Loucy (cell line): ENCODE measurements around the gene TIGD7.

Source experiments
- H2AFZ ChIP-seq: fragments of 200-600 bp; sonication (generic); 2 replicates; pipeline ENCODE4 v1.6.0; 2016; ENCODE audit warnings: antibody characterized with exemption, mild to moderate bottlenecking, low read length, moderate library complexity
- H3F3A ChIP-seq: fragments of 200-600 bp; 2 replicates; pipeline ENCODE4 v1.6.0; 2016; ENCODE audit warnings: antibody characterized with exemption, low read depth, mild to moderate bottlenecking
- H3K27me3 ChIP-seq: fragments of 200-600 bp; sonication (generic); 2 replicates; pipeline ENCODE4 v1.6.1; 2014; ENCODE audit warnings: low read length, mild to moderate bottlenecking; ENCODE audit not compliant: insufficient read depth, poor library complexity, severe bottlenecking
- H3K36me3 ChIP-seq: fragments of 200-600 bp; sonication (generic); 2 replicates; pipeline ENCODE4 v1.6.1; 2016; ENCODE audit warnings: low read length; ENCODE audit not compliant: insufficient read depth
- H3K4me1 ChIP-seq: fragments of 200-600 bp; sonication (generic); 2 replicates; pipeline ENCODE4 v1.5.1; 2014; ENCODE audit warnings: low read length, mild to moderate bottlenecking; ENCODE audit not compliant: insufficient read depth, poor library complexity, severe bottlenecking
- H3K4me2 ChIP-seq: fragments of 200-600 bp; sonication (generic); 2 replicates; pipeline ENCODE4 v1.6.0; 2014; ENCODE audit warnings: antibody characterized with exemption, low read length, low read depth, mild to moderate bottlenecking; ENCODE audit not compliant: poor library complexity, severe bottlenecking
- H3K4me3 ChIP-seq: fragments of 200-600 bp; sonication (generic); 2 replicates; pipeline ENCODE4 v1.5.1; 2014; ENCODE audit warnings: low read length, mild to moderate bottlenecking, mixed read lengths; ENCODE audit not compliant: poor library complexity, severe bottlenecking
- H3K79me2 ChIP-seq: fragments of 200-600 bp; sonication (generic); 2 replicates; pipeline ENCODE4 v1.6.1; 2014; ENCODE audit warnings: low read length; ENCODE audit not compliant: insufficient read depth
- H3K9ac ChIP-seq: fragments of 200-600 bp; sonication (generic); 2 replicates; pipeline ENCODE4 v1.6.0; 2014; ENCODE audit warnings: mild to moderate bottlenecking, low read depth, low read length, moderate library complexity; ENCODE audit not compliant: poor library complexity, severe bottlenecking
- H3K9me2 ChIP-seq: fragments of 200-600 bp; sonication (generic); replicated peaks from 2 replicates; pipeline ENCODE4 v1.6.1; 2016; ENCODE audit warnings: low read depth, low read length, mixed read lengths
- H3K9me3 ChIP-seq: fragments of 200-600 bp; sonication (generic); 2 replicates; pipeline ENCODE4 v1.6.1; 2014; ENCODE audit warnings: mild to moderate bottlenecking, antibody characterized with exemption, low read length, low read depth; ENCODE audit not compliant: insufficient read depth
- H4K20me1 ChIP-seq: fragments of 200-600 bp; sonication (generic); 2 replicates; pipeline ENCODE4 v1.6.0; 2014; ENCODE audit warnings: antibody characterized with exemption, low read length, mild to moderate bottlenecking; ENCODE audit not compliant: insufficient read depth, poor library complexity, severe bottlenecking
- CTCF ChIP-seq: fragments of 200-600 bp; sonication (generic); conservative IDR thresholded peaks from 2 replicates; pipeline ENCODE4 v1.5.1; 2014; ENCODE audit warnings: mild to moderate bottlenecking, antibody characterized with exemption, low read length
- EZH2phosphoT487 ChIP-seq: fragments of 200-600 bp; IDR thresholded peaks from 2 replicates; pipeline ENCODE4 v1.6.1; 2018; ENCODE audit warnings: antibody characterized with exemption, mild to moderate bottlenecking, moderate library complexity, borderline replicate concordance

Gene TIGD7

DNA sequence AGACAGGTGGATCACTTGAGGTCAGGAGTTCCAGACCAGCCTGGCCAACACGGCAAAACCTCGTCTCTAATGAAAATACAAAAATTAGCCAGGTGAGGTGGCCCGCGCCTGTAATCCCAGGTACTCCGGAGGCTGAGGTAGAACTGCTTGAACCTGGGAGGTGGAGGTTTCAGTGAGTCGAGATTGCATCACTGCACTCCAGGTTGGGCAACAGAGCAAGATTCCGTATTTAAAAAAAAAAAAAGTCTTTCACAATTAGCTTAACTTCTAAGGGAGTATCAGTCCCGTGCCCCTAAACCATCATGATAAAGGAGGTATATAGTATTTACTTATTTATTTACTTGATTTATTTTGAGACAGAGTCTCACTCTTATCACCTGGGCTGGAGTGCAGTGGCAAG is 45.4 kb downstream of the TIGD7 start:
- Histone ChIP-seq H4K20me1 (no peaks in the 10 kb centered on the region), H3K79me2 (no peaks in the 10 kb centered on the region), H3K9ac (no peak overlapping the region), H3K9me2 (no peaks in the 10 kb centered on the region), H3K4me3 (no peak overlapping the region), H3K36me3 (no peaks in the 10 kb centered on the region), H3K4me2 (no peak overlapping the region), H3K9me3 (no peaks in the 10 kb centered on the region), H2AFZ (no peak overlapping the region), H3K27me3 (no peaks in the 10 kb centered on the region), H3F3A (no peaks in the 10 kb centered on the region), H3K4me1 (no peaks in the 10 kb centered on the region)
- TF ChIP-seq CTCF (no peak), EZH2phosphoT487 (no peak)

- H3F3A ChIP-seq: no peaks in the 10 kb centered on the region
- H3K79me2 ChIP-seq: no peaks in the 10 kb centered on the region
- H3K9me2 ChIP-seq: no peaks in the 10 kb centered on the region
- no peaks in the 10 kb centered on the region for H3K4me1 ChIP-seq
- H3K27me3 ChIP-seq: no peaks in the 10 kb centered on the region
- H3K9me3 ChIP-seq: no peaks in the 10 kb centered on the region
- TF ChIP-seq CTCF (no peak), EZH2phosphoT487 (no peak)
- H4K20me1 ChIP-seq: no peaks in the 10 kb centered on the region
- H3K4me2 ChIP-seq: no peak overlapping the region
- H3K36me3 ChIP-seq: no peaks in the 10 kb centered on the region
- no peak overlapping the region for H3K9ac ChIP-seq
- no peak overlapping the region for H2AFZ ChIP-seq
- H3K4me3 ChIP-seq: no peak overlapping the region
Observed at GRCh38 chr16:3256866-3257465, 48.3 kb downstream of the TIGD7 start.

GRCh38 chr16:3256146-3256865 is 48.9 kb downstream of the TIGD7 start, which contains the start of gene MEFV:
MEFV (minus strand) TSS chr16:3256633; CDS start chr16:3256587, 46 bp downstream.
- Histone ChIP-seq H3K9me3 (no peaks in the 10 kb centered on the region), H3K27me3 (no peaks in the 10 kb centered on the region), H3K79me2 (no peaks in the 10 kb centered on the region), H3F3A (no peaks in the 10 kb centered on the region), H3K9ac (no peak within 1 kb of the TSS), H3K4me3 (no peak within 1 kb of the TSS), H3K4me1 (no peaks in the 10 kb centered on the region), H2AFZ (no peak within 1 kb of the TSS), H4K20me1 (no peaks in the 10 kb centered on the region), H3K36me3 (no peaks in the 10 kb centered on the region), H3K4me2 (no peak within 1 kb of the TSS), H3K9me2 (no peaks in the 10 kb centered on the region)
- TF ChIP-seq CTCF (no peak), EZH2phosphoT487 (no peak)
